ENCODE results near the gene SLC25A33. TPM values are rescaled to one million over a fixed set of nuclear protein-coding genes. Genes with fewer than 3 reads are reported as not detected.

The SLC25A33 gene
- total RNA-seq, 1 donor from 2014 or later, result 20.8 TPM

- Histone ChIP-seq H3K36me3 (no peaks in the 10 kb centered on the region), H2AFZ (replicated peaks) (no peak overlapping the region), H3K27me3 (no peaks in the 10 kb centered on the region), H3K27ac (no peak overlapping the region), H3K4me1 (no peaks in the 10 kb centered on the region), H3K4me3 (no peak overlapping the region), H3F3A (ENCODE audit: low read depth) (no peaks in the 10 kb centered on the region), H4K20me1 (ENCODE audit: low read depth) (peaks cover 9% of the 10 kb centered on the region), H3K9ac (no peak overlapping the region), H3K4me2 (no peak overlapping the region), H3K79me2 (ENCODE audit: low read depth) (no peaks in the 10 kb centered on the region), H3K9me3 (ENCODE audit: low read depth) (no peaks in the 10 kb centered on the region)
- Mint-ChIP-seq H3K9me3 (no peaks in the 10 kb centered on the region), H3K4me1 (no peaks in the 10 kb centered on the region), H3K4me3 (peak overlapping the region; percentile 27), H3K27me3 (ENCODE audit: insufficient read depth, low read depth) (peaks cover 4% of the 10 kb centered on the region), H3K27ac (no peak overlapping the region), H3K36me3 (peaks cover 9% of the 10 kb centered on the region)
- TF ChIP-seq CTCF (IDR thresholded peaks at IDR 0.05) (no peak), EZH2phosphoT487 (IDR thresholded peaks at IDR 0.05) (no peak), EZH2 (IDR thresholded peaks at IDR 0.05) (no peak)
- no peak for DNase-seq (ENCODE audit: low spot score)
Measured at GRCh38 chr1:9605946-9606455, 66.7 kb downstream of the SLC25A33 start.

GRCh38 chr1:9606458-9606857, 67.2 kb downstream of the SLC25A33 start:
- no peaks in the 10 kb centered on the region for H3K9me3 Mint-ChIP-seq
- no peak for TF ChIP-seq CTCF (IDR thresholded peaks at IDR 0.05)
- no peak for TF ChIP-seq EZH2 (IDR thresholded peaks at IDR 0.05)
- no peak for TF ChIP-seq EZH2phosphoT487 (IDR thresholded peaks at IDR 0.05)
- Histone ChIP-seq H2AFZ (replicated peaks) (no peak overlapping the region), H3K4me1 (no peaks in the 10 kb centered on the region), H3K36me3 (no peaks in the 10 kb centered on the region), H3K9ac (no peak overlapping the region), H3K4me2 (no peak overlapping the region), H3K9me3 (ENCODE audit: low read depth) (no peaks in the 10 kb centered on the region), H3K27me3 (no peaks in the 10 kb centered on the region), H3F3A (ENCODE audit: low read depth) (no peaks in the 10 kb centered on the region), H4K20me1 (ENCODE audit: low read depth) (peaks cover 9% of the 10 kb centered on the region), H3K4me3 (no peak overlapping the region), H3K79me2 (ENCODE audit: low read depth) (no peaks in the 10 kb centered on the region), H3K27ac (no peak overlapping the region)
- H3K27me3 Mint-ChIP-seq (ENCODE audit: insufficient read depth, low read depth), result peaks cover 4% of the 10 kb centered on the region
- no peaks in the 10 kb centered on the region for H3K4me1 Mint-ChIP-seq
- H3K27ac Mint-ChIP-seq, result no peak overlapping the region
- H3K36me3 Mint-ChIP-seq, result peaks cover 9% of the 10 kb centered on the region
- no peak overlapping the region for H3K4me3 Mint-ChIP-seq
- no peak for DNase-seq (ENCODE audit: low spot score)

GRCh38 chr1:9606948-9607347, 67.7 kb downstream of the SLC25A33 start:
- H3K4me3 Mint-ChIP-seq, result no peak overlapping the region
- no peak overlapping the region for H2AFZ ChIP-seq (replicated peaks)
- peaks cover 9% of the 10 kb centered on the region for H3K36me3 Mint-ChIP-seq
- H3K4me2 ChIP-seq, result no peak overlapping the region
- H3K9ac ChIP-seq, result no peak overlapping the region
- peaks cover 4% of the 10 kb centered on the region for H3K27me3 Mint-ChIP-seq (ENCODE audit: insufficient read depth, low read depth)
- TF ChIP-seq CTCF (IDR thresholded peaks at IDR 0.05), result no peak
- TF ChIP-seq EZH2phosphoT487 (IDR thresholded peaks at IDR 0.05), result no peak
- no peak for TF ChIP-seq EZH2 (IDR thresholded peaks at IDR 0.05)
- no peaks in the 10 kb centered on the region for H3K4me1 ChIP-seq
- no peak overlapping the region for H3K27ac ChIP-seq
- peaks cover 9% of the 10 kb centered on the region for H4K20me1 ChIP-seq (ENCODE audit: low read depth)
- H3K9me3 ChIP-seq (ENCODE audit: low read depth), result no peaks in the 10 kb centered on the region
- no peaks in the 10 kb centered on the region for H3F3A ChIP-seq (ENCODE audit: low read depth)
- H3K27me3 ChIP-seq, result no peaks in the 10 kb centered on the region
- no peak overlapping the region for H3K27ac Mint-ChIP-seq
- no peak overlapping the region for H3K4me3 ChIP-seq
- no peaks in the 10 kb centered on the region for H3K4me1 Mint-ChIP-seq
- no peaks in the 10 kb centered on the region for H3K79me2 ChIP-seq (ENCODE audit: low read depth)
- H3K36me3 ChIP-seq, result no peaks in the 10 kb centered on the region
- no peak for DNase-seq (ENCODE audit: low spot score)
- no peaks in the 10 kb centered on the region for H3K9me3 Mint-ChIP-seq

Measured in neural progenitor cell (in vitro differentiated cells).